GM19238 (cell line): Measurements from ENCODE around the gene NMT1.

ENCODE experiments used
- DNase-seq: peaks from one replicate; pipeline ENCODE4 v3.0.0; 2011; ENCODE audit warnings: low spot score; ENCODE audit not compliant: insufficient read length

Gene NMT1

DNA sequence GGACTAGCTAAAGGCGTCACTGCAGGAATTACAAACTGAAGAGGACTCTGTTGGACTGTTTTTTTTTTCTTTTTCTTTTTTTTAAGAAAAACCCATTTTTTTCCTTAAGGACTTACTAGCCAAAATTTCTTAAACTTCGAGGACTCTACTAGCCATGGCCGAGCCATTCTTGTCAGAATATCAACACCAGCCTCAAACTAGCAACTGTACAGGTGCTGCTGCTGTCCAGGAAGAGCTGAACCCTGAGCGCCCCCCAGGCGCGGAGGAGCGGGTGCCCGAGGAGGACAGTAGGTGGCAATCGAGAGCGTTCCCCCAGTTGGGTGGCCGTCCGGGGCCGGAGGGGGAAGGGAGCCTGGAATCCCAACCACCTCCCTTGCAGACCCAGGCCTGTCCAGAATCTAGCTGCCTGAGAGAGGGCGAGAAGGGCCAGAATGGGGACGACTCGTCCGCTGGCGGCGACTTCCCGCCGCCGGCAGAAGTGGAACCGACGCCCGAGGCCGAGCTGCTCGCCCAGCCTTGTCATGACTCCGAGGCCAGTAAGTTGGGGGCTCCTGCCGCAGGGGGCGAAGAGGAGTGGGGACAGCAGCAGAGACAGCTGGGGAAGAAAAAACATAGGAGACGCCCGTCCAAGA lies 88.0 kb downstream of the NMT1 start:
- DNase-seq = peak; percentile 66

DNA sequence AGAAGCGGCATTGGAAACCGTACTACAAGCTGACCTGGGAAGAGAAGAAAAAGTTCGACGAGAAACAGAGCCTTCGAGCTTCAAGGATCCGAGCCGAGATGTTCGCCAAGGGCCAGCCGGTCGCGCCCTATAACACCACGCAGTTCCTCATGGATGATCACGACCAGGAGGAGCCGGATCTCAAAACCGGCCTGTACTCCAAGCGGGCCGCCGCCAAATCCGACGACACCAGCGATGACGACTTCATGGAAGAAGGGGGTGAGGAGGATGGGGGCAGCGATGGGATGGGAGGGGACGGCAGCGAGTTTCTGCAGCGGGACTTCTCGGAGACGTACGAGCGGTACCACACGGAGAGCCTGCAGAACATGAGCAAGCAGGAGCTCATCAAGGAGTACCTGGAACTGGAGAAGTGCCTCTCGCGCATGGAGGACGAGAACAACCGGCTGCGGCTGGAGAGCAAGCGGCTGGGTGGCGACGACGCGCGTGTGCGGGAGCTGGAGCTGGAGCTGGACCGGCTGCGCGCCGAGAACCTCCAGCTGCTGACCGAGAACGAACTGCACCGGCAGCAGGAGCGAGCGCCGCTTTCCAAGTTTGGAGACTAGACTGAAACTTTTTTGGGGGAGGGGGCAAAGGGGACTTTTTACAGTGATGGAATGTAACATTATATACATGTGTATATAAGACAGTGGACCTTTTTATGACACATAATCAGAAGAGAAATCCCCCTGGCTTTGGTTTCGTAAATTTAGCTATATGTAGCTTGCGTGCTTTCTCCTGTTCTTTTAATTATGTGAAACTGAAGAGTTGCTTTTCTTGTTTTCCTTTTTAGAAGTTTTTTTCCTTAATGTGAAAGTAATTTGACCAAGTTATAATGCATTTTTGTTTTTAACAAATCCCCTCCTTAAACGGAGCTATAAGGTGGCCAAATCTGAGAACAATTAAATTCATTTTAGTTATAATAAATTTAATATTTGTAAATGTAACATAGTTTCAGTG lies 88.8 kb downstream of the NMT1 start:
- no peak for DNase-seq

DNA sequence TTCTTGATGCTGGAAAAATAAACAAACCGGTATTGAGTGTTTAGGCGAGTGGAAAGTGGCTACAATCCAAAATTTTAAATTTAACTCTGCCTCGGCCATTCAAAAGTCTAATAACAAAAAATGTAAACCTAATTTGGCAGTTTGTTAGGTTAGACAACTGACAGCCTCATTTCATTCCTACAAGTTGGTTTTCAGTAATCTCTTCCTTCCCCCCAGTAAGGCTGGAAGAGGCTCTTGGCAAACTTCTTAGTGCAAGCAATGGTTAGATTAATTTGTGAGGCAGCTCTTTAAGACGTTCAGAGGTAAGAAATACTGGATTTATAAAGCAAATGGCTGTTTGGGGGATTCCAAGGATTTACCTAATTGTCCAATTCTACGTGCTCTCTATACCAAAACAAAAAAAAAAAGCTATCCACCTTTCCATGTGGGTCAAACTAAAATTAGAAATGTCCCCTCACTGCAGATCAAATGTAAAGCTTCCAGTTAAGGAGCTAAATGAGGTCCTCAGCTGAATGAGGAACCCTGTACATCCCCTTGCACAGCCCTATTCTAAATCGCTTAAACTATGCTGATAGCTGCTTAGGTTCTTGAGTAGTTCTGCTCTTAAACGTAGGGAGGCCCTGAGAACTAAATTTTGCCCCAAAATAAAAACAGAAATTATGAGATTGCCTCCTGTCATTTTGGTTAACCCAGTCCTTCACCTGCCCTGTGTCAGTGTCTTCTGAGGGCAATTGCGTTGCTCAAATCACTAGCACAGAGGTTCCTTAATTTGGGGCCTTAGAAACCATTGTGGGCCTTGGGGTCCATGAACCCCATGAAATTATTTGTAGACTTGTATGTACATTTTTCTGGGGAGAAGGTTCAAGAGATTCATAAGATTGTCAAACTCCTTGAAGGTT lies 90.0 kb downstream of the NMT1 start:
- DNase-seq = no peak

DNA sequence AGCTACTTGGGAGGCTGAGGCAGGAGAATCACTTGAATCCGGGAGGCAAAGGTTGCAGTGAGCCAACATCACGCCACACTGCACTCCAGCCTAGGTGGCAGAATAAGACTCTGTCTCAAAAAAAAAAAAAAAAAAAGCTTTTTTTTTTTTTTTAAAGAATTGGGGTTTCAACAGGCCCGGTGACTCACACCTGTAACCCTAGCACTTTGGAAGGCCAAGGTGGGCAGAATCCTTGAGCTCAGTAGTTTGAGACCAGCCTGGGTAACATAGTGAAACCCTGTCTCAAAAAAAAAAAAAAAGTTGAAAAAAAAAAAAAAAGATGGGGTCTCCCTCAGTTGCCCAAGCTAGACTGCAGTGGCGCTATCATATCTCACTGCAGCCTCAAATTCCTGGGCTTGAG lies 93.9 kb downstream of the NMT1 start:
- DNase-seq = no peak

DNA sequence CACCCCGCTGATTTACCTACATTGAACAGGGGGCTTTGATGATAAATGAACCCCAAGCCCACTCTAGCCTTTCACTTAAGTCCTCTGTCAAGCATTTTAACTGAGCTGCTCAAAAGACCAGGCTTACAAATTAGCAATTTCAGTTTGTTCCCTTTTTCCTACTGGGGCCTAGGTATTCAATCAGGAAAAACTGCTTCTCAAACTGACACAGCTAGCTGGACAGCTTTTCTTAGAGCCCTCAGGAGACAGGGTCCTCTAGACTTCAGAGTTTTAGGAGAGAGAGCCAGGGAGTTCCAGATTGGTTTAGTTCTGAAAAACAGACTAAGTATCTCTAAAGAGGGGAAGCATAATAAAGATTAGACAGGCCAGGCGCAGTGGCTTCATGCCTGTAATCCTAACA lies 94.4 kb downstream of the NMT1 start:
- DNase-seq = no peak

DNA sequence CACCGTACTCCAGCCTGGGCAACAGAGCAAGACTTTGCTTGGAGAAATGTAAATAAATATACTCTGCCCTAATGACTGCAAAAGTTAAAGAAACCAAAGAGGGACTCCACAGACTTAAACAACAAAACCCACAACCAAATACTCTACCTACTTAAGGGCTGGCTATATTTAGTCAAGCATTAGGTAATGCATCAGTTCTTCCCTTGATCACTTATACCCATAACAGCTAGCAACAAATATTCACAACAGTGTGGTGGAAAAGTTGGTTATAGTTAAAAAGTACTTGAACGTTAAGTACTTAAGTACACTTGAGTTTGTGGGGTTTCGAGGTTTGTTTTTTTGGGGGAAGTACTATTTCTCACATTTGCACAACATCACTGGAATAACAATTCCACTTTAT lies 95.1 kb downstream of the NMT1 start:
- no peak for DNase-seq
